ENCODE measurements around the gene PRKCA. TPM values are rescaled to one million over a fixed set of nuclear protein-coding genes. Genes with fewer than 3 reads are reported as not detected.

PRKCA gene
- total and polyA plus RNA-seq, 2 experiments from 2014 or later, result 6.4 to 35.4 TPM

DNA sequence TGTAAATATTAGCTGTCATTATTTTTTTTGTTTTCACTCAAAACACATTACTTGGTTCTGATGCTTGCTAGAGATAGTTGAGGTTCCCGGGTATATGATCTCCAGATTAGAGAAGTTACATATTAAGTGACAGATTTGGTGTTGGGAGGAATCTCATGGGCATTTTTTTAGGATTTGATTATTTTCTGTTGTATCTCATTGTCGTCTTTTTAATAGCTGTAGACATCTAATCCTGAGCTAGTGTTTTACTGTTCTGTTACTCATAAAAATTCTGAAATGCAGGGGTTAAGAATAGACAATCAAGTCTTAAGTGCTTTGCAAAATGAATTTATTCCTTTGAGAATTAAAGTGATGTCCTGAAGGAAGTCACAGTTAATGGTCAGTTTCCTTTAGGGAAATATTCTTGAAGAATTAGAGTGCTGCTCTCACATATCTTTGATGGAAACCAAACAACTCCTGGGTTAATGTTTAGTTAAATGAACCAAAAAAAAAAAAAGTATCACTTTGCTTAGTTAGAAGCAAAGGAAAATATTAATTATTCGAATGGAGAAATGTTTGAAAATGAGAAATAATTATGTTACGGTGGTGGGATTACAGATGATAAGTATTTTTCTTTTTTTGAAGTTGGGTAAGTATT, 280.8 kb downstream of the PRKCA start:
- H3K4me1 Mint-ChIP-seq, result peaks cover 24% of the 10 kb centered on the region
- Histone ChIP-seq H3K27me3 (ENCODE audit: insufficient read depth) (no peaks in the 10 kb centered on the region), H2AFZ (no peak overlapping the region), H3K79me2 (replicated peaks; ENCODE audit: insufficient read depth) (no peaks in the 10 kb centered on the region), H4K20me1 (replicated peaks; ENCODE audit: insufficient read depth) (no peaks in the 10 kb centered on the region), H3K4me1 (ENCODE audit: insufficient read depth) (peaks cover 13% of the 10 kb centered on the region), H3K9me2 (ENCODE audit: insufficient read depth) (peaks cover 3% of the 10 kb centered on the region; the same call in 1 of the 2 replicates), H3K4me3 (no peak overlapping the region), H3F3A (replicated peaks; ENCODE audit: low read depth) (no peaks in the 10 kb centered on the region), H3K27ac (ENCODE audit: low read depth) (no peak overlapping the region), H3K4me2 (no peak overlapping the region), H3K36me3 (ENCODE audit: insufficient read depth) (no peaks in the 10 kb centered on the region)
- no peak overlapping the region for H3K4me3 Mint-ChIP-seq
- no peak overlapping the region for H3K27ac Mint-ChIP-seq
- no peaks in the 10 kb centered on the region for H3K9me3 Mint-ChIP-seq
- no peak for ATAC-seq
- TF ChIP-seq, protein P1, sequence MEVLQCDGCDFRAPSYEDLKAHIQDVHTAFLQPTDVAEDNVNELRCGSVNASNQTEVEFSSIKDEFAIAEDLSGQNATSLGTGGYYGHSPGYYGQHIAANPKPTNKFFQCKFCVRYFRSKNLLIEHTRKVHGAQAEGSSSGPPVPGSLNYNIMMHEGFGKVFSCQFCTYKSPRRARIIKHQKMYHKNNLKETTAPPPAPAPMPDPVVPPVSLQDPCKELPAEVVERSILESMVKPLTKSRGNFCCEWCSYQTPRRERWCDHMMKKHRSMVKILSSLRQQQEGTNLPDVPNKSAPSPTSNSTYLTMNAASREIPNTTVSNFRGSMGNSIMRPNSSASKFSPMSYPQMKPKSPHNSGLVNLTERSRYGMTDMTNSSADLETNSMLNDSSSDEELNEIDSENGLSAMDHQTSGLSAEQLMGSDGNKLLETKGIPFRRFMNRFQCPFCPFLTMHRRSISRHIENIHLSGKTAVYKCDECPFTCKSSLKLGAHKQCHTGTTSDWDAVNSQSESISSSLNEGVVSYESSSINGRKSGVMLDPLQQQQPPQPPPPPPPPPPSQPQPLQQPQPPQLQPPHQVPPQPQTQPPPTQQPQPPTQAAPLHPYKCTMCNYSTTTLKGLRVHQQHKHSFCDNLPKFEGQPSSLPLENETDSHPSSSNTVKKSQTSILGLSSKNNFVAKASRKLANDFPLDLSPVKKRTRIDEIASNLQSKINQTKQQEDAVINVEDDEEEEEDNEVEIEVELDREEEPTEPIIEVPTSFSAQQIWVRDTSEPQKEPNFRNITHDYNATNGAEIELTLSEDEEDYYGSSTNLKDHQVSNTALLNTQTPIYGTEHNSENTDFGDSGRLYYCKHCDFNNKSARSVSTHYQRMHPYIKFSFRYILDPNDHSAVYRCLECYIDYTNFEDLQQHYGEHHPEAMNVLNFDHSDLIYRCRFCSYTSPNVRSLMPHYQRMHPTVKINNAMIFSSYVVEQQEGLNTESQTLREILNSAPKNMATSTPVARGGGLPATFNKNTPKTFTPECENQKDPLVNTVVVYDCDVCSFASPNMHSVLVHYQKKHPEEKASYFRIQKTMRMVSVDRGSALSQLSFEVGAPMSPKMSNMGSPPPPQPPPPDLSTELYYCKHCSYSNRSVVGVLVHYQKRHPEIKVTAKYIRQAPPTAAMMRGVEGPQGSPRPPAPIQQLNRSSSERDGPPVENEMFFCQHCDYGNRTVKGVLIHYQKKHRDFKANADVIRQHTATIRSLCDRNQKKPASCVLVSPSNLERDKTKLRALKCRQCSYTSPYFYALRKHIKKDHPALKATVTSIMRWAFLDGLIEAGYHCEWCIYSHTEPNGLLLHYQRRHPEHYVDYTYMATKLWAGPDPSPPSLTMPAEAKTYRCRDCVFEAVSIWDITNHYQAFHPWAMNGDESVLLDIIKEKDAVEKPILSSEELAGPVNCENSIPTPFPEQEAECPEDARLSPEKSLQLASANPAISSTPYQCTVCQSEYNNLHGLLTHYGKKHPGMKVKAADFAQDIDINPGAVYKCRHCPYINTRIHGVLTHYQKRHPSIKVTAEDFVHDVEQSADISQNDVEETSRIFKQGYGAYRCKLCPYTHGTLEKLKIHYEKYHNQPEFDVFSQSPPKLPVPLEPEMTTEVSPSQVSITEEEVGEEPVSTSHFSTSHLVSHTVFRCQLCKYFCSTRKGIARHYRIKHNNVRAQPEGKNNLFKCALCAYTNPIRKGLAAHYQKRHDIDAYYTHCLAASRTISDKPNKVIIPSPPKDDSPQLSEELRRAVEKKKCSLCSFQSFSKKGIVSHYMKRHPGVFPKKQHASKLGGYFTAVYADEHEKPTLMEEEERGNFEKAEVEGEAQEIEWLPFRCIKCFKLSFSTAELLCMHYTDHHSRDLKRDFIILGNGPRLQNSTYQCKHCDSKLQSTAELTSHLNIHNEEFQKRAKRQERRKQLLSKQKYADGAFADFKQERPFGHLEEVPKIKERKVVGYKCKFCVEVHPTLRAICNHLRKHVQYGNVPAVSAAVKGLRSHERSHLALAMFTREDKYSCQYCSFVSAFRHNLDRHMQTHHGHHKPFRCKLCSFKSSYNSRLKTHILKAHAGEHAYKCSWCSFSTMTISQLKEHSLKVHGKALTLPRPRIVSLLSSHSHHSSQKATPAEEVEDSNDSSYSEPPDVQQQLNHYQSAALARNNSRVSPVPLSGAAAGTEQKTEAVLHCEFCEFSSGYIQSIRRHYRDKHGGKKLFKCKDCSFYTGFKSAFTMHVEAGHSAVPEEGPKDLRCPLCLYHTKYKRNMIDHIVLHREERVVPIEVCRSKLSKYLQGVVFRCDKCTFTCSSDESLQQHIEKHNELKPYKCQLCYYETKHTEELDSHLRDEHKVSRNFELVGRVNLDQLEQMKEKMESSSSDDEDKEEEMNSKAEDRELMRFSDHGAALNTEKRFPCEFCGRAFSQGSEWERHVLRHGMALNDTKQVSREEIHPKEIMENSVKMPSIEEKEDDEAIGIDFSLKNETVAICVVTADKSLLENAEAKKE (CRISPR knock-in tag; IDR thresholded peaks at IDR 0.05), result no peak
- TF ChIP-seq EZH2 (IDR thresholded peaks at IDR 0.05; ENCODE audit: low read depth, unreplicated experiment) (no peak), ZNF114 (CRISPR knock-in tag; IDR thresholded peaks at IDR 0.05) (no peak), JUNB (IDR thresholded peaks at IDR 0.05; ENCODE audit: unreplicated experiment) (no peak), POLR2AphosphoS5 (IDR thresholded peaks at IDR 0.05; ENCODE audit: low read depth) (no peak), STAT1 (IDR thresholded peaks at IDR 0.05; ENCODE audit: unreplicated experiment) (no peak), NANOG (IDR thresholded peaks at IDR 0.05; ENCODE audit: borderline replicate concordance) (no peak)
- TF ChIP-seq, protein P2, sequence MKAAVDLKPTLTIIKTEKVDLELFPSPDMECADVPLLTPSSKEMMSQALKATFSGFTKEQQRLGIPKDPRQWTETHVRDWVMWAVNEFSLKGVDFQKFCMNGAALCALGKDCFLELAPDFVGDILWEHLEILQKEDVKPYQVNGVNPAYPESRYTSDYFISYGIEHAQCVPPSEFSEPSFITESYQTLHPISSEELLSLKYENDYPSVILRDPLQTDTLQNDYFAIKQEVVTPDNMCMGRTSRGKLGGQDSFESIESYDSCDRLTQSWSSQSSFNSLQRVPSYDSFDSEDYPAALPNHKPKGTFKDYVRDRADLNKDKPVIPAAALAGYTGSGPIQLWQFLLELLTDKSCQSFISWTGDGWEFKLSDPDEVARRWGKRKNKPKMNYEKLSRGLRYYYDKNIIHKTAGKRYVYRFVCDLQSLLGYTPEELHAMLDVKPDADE (IDR thresholded peaks at IDR 0.05), result no peak
- TF ChIP-seq, protein P3, sequence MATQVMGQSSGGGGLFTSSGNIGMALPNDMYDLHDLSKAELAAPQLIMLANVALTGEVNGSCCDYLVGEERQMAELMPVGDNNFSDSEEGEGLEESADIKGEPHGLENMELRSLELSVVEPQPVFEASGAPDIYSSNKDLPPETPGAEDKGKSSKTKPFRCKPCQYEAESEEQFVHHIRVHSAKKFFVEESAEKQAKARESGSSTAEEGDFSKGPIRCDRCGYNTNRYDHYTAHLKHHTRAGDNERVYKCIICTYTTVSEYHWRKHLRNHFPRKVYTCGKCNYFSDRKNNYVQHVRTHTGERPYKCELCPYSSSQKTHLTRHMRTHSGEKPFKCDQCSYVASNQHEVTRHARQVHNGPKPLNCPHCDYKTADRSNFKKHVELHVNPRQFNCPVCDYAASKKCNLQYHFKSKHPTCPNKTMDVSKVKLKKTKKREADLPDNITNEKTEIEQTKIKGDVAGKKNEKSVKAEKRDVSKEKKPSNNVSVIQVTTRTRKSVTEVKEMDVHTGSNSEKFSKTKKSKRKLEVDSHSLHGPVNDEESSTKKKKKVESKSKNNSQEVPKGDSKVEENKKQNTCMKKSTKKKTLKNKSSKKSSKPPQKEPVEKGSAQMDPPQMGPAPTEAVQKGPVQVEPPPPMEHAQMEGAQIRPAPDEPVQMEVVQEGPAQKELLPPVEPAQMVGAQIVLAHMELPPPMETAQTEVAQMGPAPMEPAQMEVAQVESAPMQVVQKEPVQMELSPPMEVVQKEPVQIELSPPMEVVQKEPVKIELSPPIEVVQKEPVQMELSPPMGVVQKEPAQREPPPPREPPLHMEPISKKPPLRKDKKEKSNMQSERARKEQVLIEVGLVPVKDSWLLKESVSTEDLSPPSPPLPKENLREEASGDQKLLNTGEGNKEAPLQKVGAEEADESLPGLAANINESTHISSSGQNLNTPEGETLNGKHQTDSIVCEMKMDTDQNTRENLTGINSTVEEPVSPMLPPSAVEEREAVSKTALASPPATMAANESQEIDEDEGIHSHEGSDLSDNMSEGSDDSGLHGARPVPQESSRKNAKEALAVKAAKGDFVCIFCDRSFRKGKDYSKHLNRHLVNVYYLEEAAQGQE (IDR thresholded peaks at IDR 0.05; ENCODE audit: unreplicated experiment), result no peak
- TF ChIP-seq, protein P4, sequence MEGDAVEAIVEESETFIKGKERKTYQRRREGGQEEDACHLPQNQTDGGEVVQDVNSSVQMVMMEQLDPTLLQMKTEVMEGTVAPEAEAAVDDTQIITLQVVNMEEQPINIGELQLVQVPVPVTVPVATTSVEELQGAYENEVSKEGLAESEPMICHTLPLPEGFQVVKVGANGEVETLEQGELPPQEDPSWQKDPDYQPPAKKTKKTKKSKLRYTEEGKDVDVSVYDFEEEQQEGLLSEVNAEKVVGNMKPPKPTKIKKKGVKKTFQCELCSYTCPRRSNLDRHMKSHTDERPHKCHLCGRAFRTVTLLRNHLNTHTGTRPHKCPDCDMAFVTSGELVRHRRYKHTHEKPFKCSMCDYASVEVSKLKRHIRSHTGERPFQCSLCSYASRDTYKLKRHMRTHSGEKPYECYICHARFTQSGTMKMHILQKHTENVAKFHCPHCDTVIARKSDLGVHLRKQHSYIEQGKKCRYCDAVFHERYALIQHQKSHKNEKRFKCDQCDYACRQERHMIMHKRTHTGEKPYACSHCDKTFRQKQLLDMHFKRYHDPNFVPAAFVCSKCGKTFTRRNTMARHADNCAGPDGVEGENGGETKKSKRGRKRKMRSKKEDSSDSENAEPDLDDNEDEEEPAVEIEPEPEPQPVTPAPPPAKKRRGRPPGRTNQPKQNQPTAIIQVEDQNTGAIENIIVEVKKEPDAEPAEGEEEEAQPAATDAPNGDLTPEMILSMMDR (conservative IDR thresholded peaks at IDR 0.05; ENCODE audit: low read depth in 2 of 2), result no peak
- peaks cover 3% of the 10 kb centered on the region; the same call in 1 of the 3 replicates for H3K36me3 Mint-ChIP-seq (ENCODE audit: low read depth)
- DNase-seq (ENCODE audit: low spot score), result no peak
- H3K27me3 Mint-ChIP-seq (ENCODE audit: insufficient read depth, low read depth, poor library complexity), result peaks cover 3% of the 10 kb centered on the region
